HG03460 (cell line): Measurements from ENCODE around the gene LTC4S.
"Not testable (repeated sequence)": the region's sequence is repeated elsewhere in the genome, so short reads cannot be mapped to it uniquely, and the experiment has no call there.

Experiments
- ATAC-seq: cut with Tn5 transposase; IDR thresholded peaks from one replicate; pipeline ENCODE4 v1.9.1; 2021; ENCODE audit not compliant: unreplicated experiment

The LTC4S gene

GRCh38 chr5:179769271-179769670, 24.5 kb upstream of the LTC4S start:
- no peak for ATAC-seq

DNA sequence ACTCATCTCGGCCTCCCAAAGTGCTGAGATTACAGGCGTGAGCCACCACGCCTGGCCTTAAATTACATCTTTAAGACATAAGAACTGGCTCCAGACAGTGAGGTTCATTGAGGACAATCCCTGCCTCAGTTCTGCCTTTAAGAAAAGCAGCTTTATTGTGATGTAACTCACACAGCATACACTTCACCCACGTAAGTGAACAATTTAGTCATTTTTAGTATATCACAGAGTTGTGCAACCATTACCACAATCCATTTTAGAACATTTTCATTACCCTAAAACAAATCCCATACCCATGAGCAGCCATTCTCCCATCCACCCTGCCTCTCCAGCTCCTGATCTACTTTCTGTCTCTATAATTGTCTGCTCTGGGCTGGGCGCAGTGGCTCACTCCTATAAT, 24.0 kb upstream of the LTC4S start:
- no peak for ATAC-seq

GRCh38 chr5:179771311-179771895, 22.4 kb upstream of the LTC4S start:
- ATAC-seq = no peak

GRCh38 chr5:179772351-179772750, 21.4 kb upstream of the LTC4S start:
- ATAC-seq = no peak

GRCh38 chr5:179773686-179774040, 20.1 kb upstream of the LTC4S start:
- no peak for ATAC-seq

- ATAC-seq = no peak
Measured at GRCh38 chr5:179774442-179774841, 19.3 kb upstream of the LTC4S start.

DNA sequence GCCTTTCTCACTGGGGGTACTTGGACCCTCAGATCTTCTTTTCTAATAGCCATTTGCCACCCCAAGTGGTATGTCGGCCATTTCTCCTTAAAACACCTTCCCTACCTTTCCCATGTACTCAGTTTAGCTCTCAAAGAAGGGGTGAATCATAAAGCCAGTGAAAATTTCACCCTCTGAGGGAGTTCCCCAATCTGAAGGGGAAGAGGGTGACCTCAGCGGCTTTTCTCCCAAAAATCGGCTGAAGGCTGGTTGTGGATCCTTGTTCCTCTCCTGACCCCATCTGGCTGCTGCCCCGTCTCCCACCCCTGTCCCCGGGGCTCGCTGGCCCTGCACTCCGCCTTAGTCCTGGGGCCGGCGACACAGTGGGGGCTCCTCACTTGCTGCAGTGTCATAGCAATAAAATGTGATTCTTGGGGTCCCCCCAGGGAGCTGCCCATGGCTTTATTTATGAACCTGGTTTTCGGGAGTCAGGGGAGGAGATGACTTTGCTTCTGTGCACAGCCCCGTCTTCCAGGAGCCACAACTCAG, 17.3 kb upstream of the LTC4S start:
- ATAC-seq = no peak

DNA sequence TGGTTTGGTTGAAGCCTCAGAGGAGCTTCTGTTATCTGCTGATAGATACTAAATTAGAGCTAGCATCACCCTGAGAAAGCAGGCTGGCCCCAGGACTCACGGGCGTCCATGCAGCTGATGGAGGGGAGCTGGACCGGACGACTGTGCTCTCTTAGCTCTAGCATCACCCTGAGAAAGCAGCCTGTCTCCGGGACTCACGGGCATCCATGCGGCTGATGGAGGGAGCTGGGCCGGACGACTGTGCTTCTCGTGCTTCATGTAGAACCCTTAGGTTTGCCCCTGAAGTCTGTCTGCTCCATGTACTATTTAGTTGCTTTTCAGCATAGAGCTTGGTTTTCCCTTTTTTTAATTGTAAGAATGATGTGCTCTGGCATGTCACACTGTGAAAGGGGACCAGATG, 16.3 kb upstream of the LTC4S start:
- no peak for ATAC-seq

- ATAC-seq = no peak
Measured at GRCh38 chr5:179777909-179778308, 15.9 kb upstream of the LTC4S start.

DNA sequence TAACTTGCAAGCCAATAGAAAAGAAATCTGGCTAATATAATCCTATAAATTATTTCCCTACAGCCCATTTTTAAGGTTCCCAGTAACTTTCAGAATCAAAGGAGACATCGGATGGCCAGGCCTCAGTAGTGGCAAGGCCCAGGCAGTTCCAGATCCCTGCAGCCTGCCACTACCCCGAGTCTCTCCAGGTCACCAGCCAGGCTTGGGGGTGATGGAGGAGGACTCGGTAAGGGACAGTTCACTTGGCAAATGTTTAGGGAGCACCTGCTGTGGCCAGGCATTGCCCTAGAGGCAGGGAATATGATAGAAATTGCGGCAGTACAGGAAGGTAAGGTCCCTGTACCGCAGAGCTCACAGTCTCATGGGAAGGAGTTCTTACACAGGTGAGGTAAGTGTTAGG, 15.2 kb upstream of the LTC4S start:
- ATAC-seq = no peak

DNA sequence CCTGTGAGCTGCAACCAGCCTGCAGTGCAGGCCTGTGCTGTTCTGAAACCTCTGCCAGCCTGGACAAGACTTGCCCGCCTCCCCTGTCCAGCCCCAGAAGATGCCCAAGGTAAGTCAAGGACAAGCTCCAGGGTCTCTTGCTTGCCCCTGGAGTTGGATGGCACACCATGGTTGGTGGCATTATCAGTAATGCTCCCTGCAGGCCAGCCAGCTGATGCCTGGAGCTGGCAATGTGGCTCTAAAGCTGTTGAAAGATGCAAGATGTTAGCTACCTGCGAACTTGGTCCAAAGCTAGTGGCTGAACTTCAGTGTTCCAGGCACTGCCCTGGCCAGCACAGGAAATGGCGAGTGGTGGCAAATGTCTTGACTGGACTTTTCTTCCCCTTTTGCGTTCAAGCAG, 14.0 kb upstream of the LTC4S start:
- no peak for ATAC-seq

GRCh38 chr5:179780362-179780761, 13.4 kb upstream of the LTC4S start:
- ATAC-seq = no peak

GRCh38 chr5:179781846-179782245, 11.9 kb upstream of the LTC4S start:
- ATAC-seq = no peak

- ATAC-seq = no peak
Measured at GRCh38 chr5:179783128-179783527, 10.7 kb upstream of the LTC4S start.

- no peak for ATAC-seq
Measured at GRCh38 chr5:179786861-179787260, 6.9 kb upstream of the LTC4S start.

DNA sequence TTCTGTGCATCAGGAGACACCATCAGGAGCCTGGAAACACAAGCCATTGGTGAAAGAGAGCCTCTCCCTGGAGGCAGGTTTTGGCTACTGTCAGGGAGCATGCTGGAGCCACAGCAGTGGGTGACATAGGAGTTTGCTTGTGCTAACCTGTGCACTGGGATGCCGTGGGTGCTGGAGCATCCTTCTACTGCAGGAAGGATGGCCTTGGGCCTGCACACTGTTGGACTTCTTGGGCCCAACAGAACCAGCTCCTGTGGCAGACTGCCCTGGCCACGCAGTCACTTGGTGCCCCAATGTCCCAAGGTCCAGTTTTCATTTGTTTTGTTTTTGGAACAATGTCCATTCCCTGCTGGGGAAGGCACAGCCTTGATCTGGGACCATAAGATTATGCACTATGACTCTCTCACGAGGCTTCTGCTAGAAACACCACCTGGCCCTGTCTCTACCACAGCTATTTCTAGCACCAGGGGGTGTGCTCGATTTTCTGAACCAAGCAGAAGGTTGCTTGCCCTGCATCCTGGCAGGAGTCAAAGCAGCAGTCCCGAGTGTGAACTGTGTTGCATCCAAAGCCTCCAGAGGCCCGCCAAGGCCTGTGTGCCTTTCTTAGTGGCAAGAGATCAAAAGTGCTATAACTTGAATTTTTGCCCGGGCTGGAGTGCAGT, 5.5 kb upstream of the LTC4S start:
- no peak for ATAC-seq

DNA sequence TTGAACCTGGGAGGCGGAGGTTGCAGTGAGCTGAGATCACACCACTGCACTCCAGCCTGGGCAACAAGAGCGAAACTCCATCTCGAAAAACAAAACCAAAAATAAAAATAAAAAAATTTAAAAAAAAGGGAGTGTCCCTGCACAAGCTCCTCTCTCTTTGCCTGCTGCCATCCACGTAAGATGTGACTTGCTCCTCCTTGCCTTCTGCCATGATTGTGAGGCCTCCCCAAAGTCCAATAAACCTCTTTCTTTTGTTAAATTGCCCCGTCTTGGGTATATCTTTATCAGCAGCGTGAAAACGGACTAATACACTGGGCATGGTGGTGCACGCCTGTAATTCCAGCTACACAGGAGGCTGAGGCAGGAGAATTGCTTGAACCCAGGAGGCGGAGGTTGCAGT, 4.5 kb upstream of the LTC4S start:
- ATAC-seq = not testable (repeated sequence)

DNA sequence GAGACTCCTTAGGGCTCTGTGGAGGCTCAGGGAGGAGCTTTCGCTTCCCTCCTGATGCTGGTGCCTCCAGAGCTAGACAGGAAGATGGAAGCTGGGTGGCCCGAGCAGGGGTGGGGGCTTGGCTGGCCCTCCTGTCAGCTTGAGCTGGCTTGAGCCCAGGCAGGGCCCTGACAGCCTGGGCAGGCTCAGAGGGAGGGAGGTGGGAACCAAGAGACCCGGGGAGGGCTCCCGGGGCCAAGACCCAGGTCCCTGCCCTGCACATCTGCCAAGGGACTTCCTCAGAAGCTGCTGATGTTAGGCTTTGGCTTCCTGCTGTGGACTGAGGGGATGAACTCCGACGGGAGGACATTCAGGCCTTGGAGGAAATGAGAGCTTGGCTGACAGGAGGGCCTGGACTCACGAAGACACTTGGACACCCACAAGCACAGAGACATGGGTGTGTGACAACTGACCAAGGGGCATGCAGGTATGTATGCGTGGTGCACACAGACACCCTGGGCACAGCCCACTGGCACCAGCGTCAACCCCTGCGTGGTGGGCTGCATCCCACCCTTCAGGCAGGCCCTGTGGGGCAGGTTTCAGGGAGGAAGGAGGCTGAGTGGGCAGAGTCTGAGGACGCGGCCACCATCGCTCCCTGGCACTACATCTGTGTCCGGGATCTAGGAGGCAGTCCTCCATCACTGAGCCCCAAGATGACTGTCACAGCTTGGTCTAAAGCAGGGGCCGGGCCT, 1.7 kb upstream of the LTC4S start:
- no peak for ATAC-seq

GRCh38 chr5:179792612-179793467, 946 bp upstream of the LTC4S start:
- no peak for ATAC-seq

DNA sequence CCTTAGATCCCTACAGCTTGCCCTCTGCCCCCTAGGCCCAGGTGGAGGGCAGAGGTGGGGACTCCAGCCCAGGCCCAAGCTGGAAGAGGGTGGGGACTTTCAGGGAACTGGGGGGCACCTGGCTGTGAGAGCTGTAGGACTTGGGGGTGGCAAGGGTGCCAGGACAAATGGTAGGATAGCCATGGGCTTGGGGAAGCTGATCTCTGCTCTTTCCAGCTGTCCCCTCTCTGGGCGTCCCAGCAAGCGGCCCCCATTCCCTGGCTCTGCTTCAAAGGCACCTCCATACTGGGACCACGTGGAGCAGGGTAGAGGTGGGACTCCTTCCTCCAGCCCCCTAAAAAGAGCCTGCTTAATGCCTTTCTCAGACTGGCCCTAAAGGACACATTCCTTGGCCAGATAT, 385 bp downstream of the LTC4S start:
- no peak for ATAC-seq

GRCh38 chr5:179794575-179794974, 789 bp downstream of the LTC4S start:
- no peak for ATAC-seq
